ENCODE results near the gene NPR3. TPM values are rescaled to one million over a fixed set of nuclear protein-coding genes. Genes with fewer than 3 reads are reported as not detected.

NPR3 gene
- total RNA-seq, 1 experiment from 2014 or later = not detected

- no peak overlapping the region for H2AK5ac ChIP-seq (ENCODE audit: insufficient read length, low read length)
- no peak overlapping the region for H3K14ac ChIP-seq (ENCODE audit: insufficient read depth, low read length)
- no peaks in the 10 kb centered on the region for H3K9me3 ChIP-seq (ENCODE audit: control insufficient read depth, low read depth, low read length)
- H3K23ac ChIP-seq (ENCODE audit: insufficient read length, low read depth, low read length) = no peak overlapping the region
- H2BK20ac ChIP-seq (ENCODE audit: low read depth, low read length, poor library complexity, severe bottlenecking) = no peak overlapping the region
- no peak overlapping the region for H4K5ac ChIP-seq (ENCODE audit: insufficient read length, low read depth, low read length)
- H3K27ac ChIP-seq (ENCODE audit: insufficient read length, low read depth, low read length) = no peak overlapping the region
- no peak overlapping the region for H3K4ac ChIP-seq (ENCODE audit: low read depth, low read length)
- no peak overlapping the region for H4K91ac ChIP-seq (ENCODE audit: insufficient read length, low read depth, low read length)
- no peaks in the 10 kb centered on the region for H3K79me2 ChIP-seq (ENCODE audit: insufficient read depth, low read length)
- peak overlapping the region; percentile 10 to 85; a peak in 3 of 5 replicates for H3K4me3 Mint-ChIP-seq
- H3K27me3 ChIP-seq (ENCODE audit: insufficient read depth, low read length) = peaks cover 52% of the 10 kb centered on the region
- H3K23me2 ChIP-seq (ENCODE audit: insufficient read length, low read depth, low read length, poor library complexity, severe bottlenecking) = peaks cover 21% of the 10 kb centered on the region
- no peaks in the 10 kb centered on the region for H4K20me1 ChIP-seq (ENCODE audit: control insufficient read depth, insufficient read depth, insufficient read length)
- peak overlapping the region; percentile 80 for H3K4me2 ChIP-seq (ENCODE audit: insufficient read depth, insufficient read length, low read length)
- H2BK12ac ChIP-seq (ENCODE audit: insufficient read length, low read depth, low read length) = no peak overlapping the region
- no peak overlapping the region for H3T11ph ChIP-seq (ENCODE audit: low read length)
- peaks cover 34 to 37% of the 10 kb centered on the region in 2 experiments for H3K4me1 Mint-ChIP-seq
- H2BK120ac ChIP-seq (ENCODE audit: low read depth, low read length, poor library complexity, severe bottlenecking) = no peak overlapping the region
- DNase-seq = peak; percentile 56
- no peak overlapping the region for H3K56ac ChIP-seq (ENCODE audit: insufficient read length, low read depth, low read length)
- H4K8ac ChIP-seq (replicated peaks; ENCODE audit: insufficient read length, low read depth, low read length) = no peak overlapping the region
- no peaks in the 10 kb centered on the region for H3K79me1 ChIP-seq (ENCODE audit: insufficient read depth, low read depth, low read length, poor library complexity, severe bottlenecking)
- peaks cover 68% of the 10 kb centered on the region for H3K27me3 Mint-ChIP-seq (ENCODE audit: low read depth)
- H2BK15ac ChIP-seq (ENCODE audit: low read depth, low read length) = no peak overlapping the region
- no CpG with 5 or more reads among the region's 16 CpGs for WGBS (ENCODE audit: extremely low coverage, insufficient read length, low lambda C conversion rate)
- no peak overlapping the region for H3K18ac ChIP-seq (ENCODE audit: insufficient read length, low read depth, low read length)
- no peak overlapping the region for H2AFZ ChIP-seq (ENCODE audit: low read length)
- H3K4me1 ChIP-seq (ENCODE audit: insufficient read depth, low read length) = no peaks in the 10 kb centered on the region
- H3K9ac ChIP-seq (ENCODE audit: extremely low read depth, insufficient read length, low read length) = no peak overlapping the region
- no peak for TF ChIP-seq CTCF (conservative IDR thresholded peaks at IDR 0.05)
- H3K9me3 Mint-ChIP-seq = peaks cover 4 to 6% of the 10 kb centered on the region in 2 experiments; a peak in 3 of 5 replicates
- no peak overlapping the region for H3K27ac Mint-ChIP-seq
- H3K36me3 Mint-ChIP-seq (ENCODE audit: insufficient read depth in 1 of 3, low read depth in 3 of 3) = no peaks in the 10 kb centered on the region; a peak in 1 of 7 replicates
- H2BK5ac ChIP-seq (ENCODE audit: insufficient read length, low read length) = no peak overlapping the region
Measured at GRCh38 chr5:32708949-32709348, 2.2 kb upstream of the NPR3 start.

Measured in H9 (cell line).